HEK293T (cell line): ENCODE measurements around the gene SLC12A7.

Experiments
- CTCF ChIA-PET: fragments of 350-600 bp; formaldehyde crosslinking; extraction: SDS; loops from one replicate; lab custom pipeline; 2021; ENCODE audit warnings: antibody characterized with exemption, inconsistent platforms; lab: Yijun Ruan, JAX
- POLR2A ChIA-PET: fragments of 350-600 bp; formaldehyde crosslinking; extraction: SDS; loops from one replicate; lab custom pipeline; 2020; ENCODE audit warnings: antibody characterized with exemption, inconsistent platforms; lab: Yijun Ruan, JAX
- DNase-seq: peaks from one replicate; pipeline ENCODE4 v3.0.0; 2012; ENCODE audit warnings: mixed read lengths; ENCODE audit errors: extremely low spot score
- ARNT ChIP-seq: fragments of 450-650 bp; IDR thresholded peaks from 2 replicates; pipeline ENCODE4 v1.6.1; 2017; ENCODE audit warnings: mild to moderate bottlenecking
- BHLHE40 ChIP-seq: fragments of 450-650 bp; IDR thresholded peaks from 2 replicates; pipeline ENCODE4 v1.6.1; 2016; ENCODE audit warnings: mild to moderate bottlenecking, moderate library complexity, borderline replicate concordance
- CTBP1 ChIP-seq: fragments of 450-650 bp; IDR thresholded peaks from 2 replicates; pipeline ENCODE4 v1.6.1; 2016; ENCODE audit warnings: borderline replicate concordance
- ELF4 ChIP-seq: fragments of 450-650 bp; IDR thresholded peaks from 2 replicates; pipeline ENCODE4 v1.6.1; 2017; ENCODE audit warnings: antibody characterized with exemption
- FOXA1 ChIP-seq: fragments of 450-650 bp; IDR thresholded peaks from 2 replicates; pipeline ENCODE4 v1.6.1; 2016; ENCODE audit warnings: mild to moderate bottlenecking
- FOXK2 ChIP-seq: fragments of 450-650 bp; IDR thresholded peaks from 2 replicates; pipeline ENCODE4 v1.6.1; 2016; ENCODE audit warnings: mild to moderate bottlenecking
- FOXM1 ChIP-seq: fragments of 450-650 bp; IDR thresholded peaks from 2 replicates; pipeline ENCODE4 v1.6.1; 2017; ENCODE audit warnings: mild to moderate bottlenecking, borderline replicate concordance
- HDGF ChIP-seq: fragments of 450-650 bp; IDR thresholded peaks from 2 replicates; pipeline ENCODE4 v1.6.1; 2017; ENCODE audit warnings: antibody characterized with exemption, borderline replicate concordance
- L3MBTL2 ChIP-seq: fragments of 450-650 bp; conservative IDR thresholded peaks from 2 replicates; pipeline ENCODE4 v1.6.1; 2016; ENCODE audit warnings: mild to moderate bottlenecking
- LEF1 ChIP-seq: fragments of 450-650 bp; IDR thresholded peaks from 2 replicates; pipeline ENCODE4 v1.6.1; 2017; ENCODE audit warnings: mild to moderate bottlenecking, borderline replicate concordance
- NFRKB ChIP-seq: fragments of 450-650 bp; IDR thresholded peaks from 2 replicates; pipeline ENCODE4 v1.6.1; 2016; ENCODE audit warnings: mild to moderate bottlenecking, moderate library complexity
- PKNOX1 ChIP-seq: fragments of 450-650 bp; IDR thresholded peaks from 2 replicates; pipeline ENCODE4 v1.6.1; 2016
- SP1 ChIP-seq: fragments of 450-650 bp; IDR thresholded peaks from 2 replicates; pipeline ENCODE4 v1.6.1; 2017
- SUZ12 ChIP-seq: fragments of 450-650 bp; IDR thresholded peaks from 2 replicates; pipeline ENCODE4 v1.6.1; 2016; ENCODE audit warnings: mild to moderate bottlenecking
- TARDBP ChIP-seq: fragments of 450-650 bp; IDR thresholded peaks from 2 replicates; pipeline ENCODE4 v1.6.1; 2016
- ZNF384 ChIP-seq: fragments of 450-650 bp; IDR thresholded peaks from 2 replicates; pipeline ENCODE4 v1.6.1; 2016

SLC12A7 gene

GRCh38 chr5:1091632-1092031, 20.2 kb downstream of the SLC12A7 start:
- ChIA-PET CTCF (no interaction called here), POLR2A (no interaction called here)
- no peak for DNase-seq
- TF ChIP-seq SUZ12 = no peak
- no peak for TF ChIP-seq CTBP1
- no peak for TF ChIP-seq NFRKB
- TF ChIP-seq PKNOX1 = no peak

- POLR2A ChIA-PET = no interaction called here
Observed at GRCh38 chr5:1090538-1090937, 21.3 kb downstream of the SLC12A7 start.

GRCh38 chr5:1089621-1090040, 22.2 kb downstream of the SLC12A7 start:
- CTCF ChIA-PET = no interaction called here
- POLR2A ChIA-PET = no interaction called here
- no peak for DNase-seq
- TF ChIP-seq FOXM1 (no peak), CTBP1 (no peak), LEF1 (no peak), FOXK2 (no peak), PKNOX1 (no peak), ZNF384 (no peak), ELF4 (no peak), NFRKB (no peak), ARNT (no peak), SP1 (no peak), L3MBTL2 (no peak), SUZ12 (no peak), BHLHE40 (no peak)

More at GRCh38 chr5:1090538-1090937, 21.3 kb downstream of the SLC12A7 start:
- no peak for TF ChIP-seq ELF4
- no peak for TF ChIP-seq ZNF384
- TF ChIP-seq CTBP1 = no peak
- TF ChIP-seq LEF1 = no peak
- no peak for DNase-seq
- CTCF ChIA-PET = no interaction called here

- no peak for DNase-seq
- POLR2A ChIA-PET = no interaction called here
- no peak for TF ChIP-seq LEF1
- no peak for TF ChIP-seq BHLHE40
- TF ChIP-seq FOXA1 = no peak
- no peak for TF ChIP-seq NFRKB
- TF ChIP-seq PKNOX1 = no peak
- TF ChIP-seq ZNF384 = no peak
- TF ChIP-seq L3MBTL2 = no peak
- TF ChIP-seq HDGF = no peak
- no peak for TF ChIP-seq FOXK2
- no peak for TF ChIP-seq ELF4
- no peak for TF ChIP-seq FOXM1
- no peak for TF ChIP-seq TARDBP
- no peak for TF ChIP-seq SUZ12
- TF ChIP-seq ARNT = no peak
- no peak for TF ChIP-seq SP1
- CTCF ChIA-PET = no interaction called here
Observed at GRCh38 chr5:1089146-1089545, 22.7 kb downstream of the SLC12A7 start.

- TF ChIP-seq CTBP1 (no peak), ZNF384 (no peak), BHLHE40 (no peak), SP1 (no peak), FOXM1 (no peak), LEF1 (no peak), PKNOX1 (no peak), ELF4 (no peak), FOXK2 (no peak)
- POLR2A ChIA-PET = no interaction called here
- CTCF ChIA-PET = no interaction called here
- DNase-seq = no peak
Observed at GRCh38 chr5:1088726-1089125, 23.1 kb downstream of the SLC12A7 start.

- CTCF ChIA-PET = no interaction called here
- POLR2A ChIA-PET = no interaction called here
- DNase-seq = no peak
- TF ChIP-seq CTBP1 (no peak), FOXM1 (no peak), L3MBTL2 (no peak), TARDBP (no peak), ZNF384 (no peak), PKNOX1 (no peak), SUZ12 (no peak), ELF4 (no peak), FOXA1 (no peak), BHLHE40 (no peak), HDGF (no peak)
Observed at GRCh38 chr5:1088031-1088430, 23.8 kb downstream of the SLC12A7 start.
